HCT116 (cell line): ENCODE data around the gene PGAP6. TPM values are rescaled to one million over a fixed set of nuclear protein-coding genes. Genes with fewer than 3 reads are reported as not detected.

Source experiments
- ATAC-seq: fragments of 200-7000 bp; cut with Tn5 transposase; 2 replicates; pipeline ENCODE4 v1.9.1; 2020; ENCODE audit warnings: mild to moderate bottlenecking, moderate library complexity
- BruUV-seq: library from RNA; stranded (reverse); fragments of 400-500 nt; replicated peaks from 2 replicates; lab custom pipeline; 2021; lab: Mats Ljungman, UMichigan
- CTCF ChIA-PET: fragments of 300-600 bp; sonication (Branson Sonifier 250); formaldehyde crosslinking; loops from one replicate; lab custom pipeline; 2021; ENCODE audit warnings: antibody characterized with exemption; lab: Charles Lee
- POLR2A ChIA-PET: fragments of 300-600, 350-600 bp; sonication (Branson Sonifier 250); formaldehyde crosslinking; loops from one replicate; lab custom pipeline; 2021; ENCODE audit warnings: antibody characterized with exemption; lab: Charles Lee
- RAD21 ChIA-PET, 2 experiments: fragments of 300-600 bp; sonication (Branson Sonifier 250); formaldehyde crosslinking; loops; one replicate each; lab custom pipeline; 2023; ENCODE audit warnings: low total read pairs in 2 of 2; ENCODE audit not compliant: uncharacterized antibody in 2 of 2, unreplicated experiment in 2 of 2, low non-redundant PET in 1 of 2; lab: Charles Lee
- DNase-seq: peaks from one replicate; pipeline ENCODE4 v3.0.0-alpha.2; 2010; ENCODE audit warnings: low read depth, low spot score
- H2AFZ ChIP-seq: fragments of 200-600 bp; shearing (Covaris generic), sonication (generic); 2 replicates; pipeline ENCODE4 v1.6.1; 2017; ENCODE audit warnings: low read depth, mixed run types, mixed read lengths, antibody characterized with exemption, low read length; ENCODE audit not compliant: poor library complexity, severe bottlenecking
- H3K27ac ChIP-seq: 2 replicates; pipeline ENCODE4 v1.5.1; 2012; ENCODE audit warnings: low read depth, low read length
- H3K27me3 ChIP-seq: fragments of 200-600 bp; sonication (generic); 2 replicates; pipeline ENCODE4 v1.6.1; 2016; ENCODE audit warnings: mixed run types, low read length, mixed read lengths; ENCODE audit not compliant: insufficient read depth
- H3K36me3 ChIP-seq, 2 experiments: fragments of 200-500 bp in 1 of 2; fragments of 200-600 bp in 1 of 2; sonication (Bioruptor generic) in 1 of 2; sonication (generic) in 1 of 2; 2 replicates each; pipeline versions ENCODE4 v1.5.1 to v1.6.1; 2014 to 2016; ENCODE audit warnings: low read length in 2 of 2, inconsistent platforms in 1 of 2, mixed read lengths in 1 of 2, mixed run types in 1 of 2; ENCODE audit not compliant: insufficient read depth in 2 of 2, control insufficient read depth in 1 of 2
- H3K4me1 ChIP-seq, 2 experiments: fragments of 200-600 bp in 1 of 2; sonication (generic) in 1 of 2; 2 replicates each; pipeline versions ENCODE4 v1.5.1 to v1.6.1; 2012 to 2017; ENCODE audit warnings: low read length in 2 of 2, inconsistent platforms in 1 of 2, mild to moderate bottlenecking in 1 of 2, mixed read lengths in 1 of 2, mixed run types in 1 of 2, moderate library complexity in 1 of 2; ENCODE audit not compliant: insufficient read depth in 2 of 2, control insufficient read depth in 1 of 2
- H3K4me2 ChIP-seq: fragments of 200-600 bp; sonication (generic); 2 replicates; pipeline ENCODE4 v1.6.1; 2017; ENCODE audit warnings: mixed run types, low read length, mixed read lengths
- H3K4me3 ChIP-seq, 2 experiments: fragments of 200-600 bp in 1 of 2; sonication (generic) in 1 of 2; replicated peaks in 1 of 2; 2 replicates each; pipeline ENCODE4 v1.5.1; 2011 to 2016; ENCODE audit warnings: low read length in 2 of 2, control low read depth in 1 of 2, low read depth in 1 of 2, mild to moderate bottlenecking in 1 of 2, mixed read lengths in 1 of 2, mixed run types in 1 of 2
- H3K79me2 ChIP-seq: fragments of 200-600 bp; sonication (generic); 2 replicates; pipeline ENCODE4 v1.6.1; 2017; ENCODE audit warnings: mild to moderate bottlenecking, mixed run types, low read length, moderate library complexity, mixed read lengths; ENCODE audit not compliant: insufficient read depth
- H3K9ac ChIP-seq: fragments of 200-600 bp; sonication (generic); 2 replicates; pipeline ENCODE4 v1.6.1; 2016; ENCODE audit warnings: low read length, mixed read lengths
- H3K9me2 ChIP-seq: fragments of 200-600 bp; sonication (generic), shearing (Covaris generic); 2 replicates; pipeline ENCODE4 v1.6.1; 2017; ENCODE audit warnings: mixed run types, mild to moderate bottlenecking, moderate library complexity; ENCODE audit not compliant: insufficient read depth
- H3K9me3 ChIP-seq, 2 experiments: fragments of 200-500 bp in 1 of 2; fragments of 200-600 bp in 1 of 2; sonication (Bioruptor generic) in 1 of 2; sonication (generic) in 1 of 2; 2 replicates each; pipeline ENCODE4 v1.6.1; 2014 to 2017; ENCODE audit warnings: low read length in 2 of 2, mixed read lengths in 2 of 2, inconsistent platforms in 1 of 2, low read depth in 1 of 2, mild to moderate bottlenecking in 1 of 2, mixed run types in 1 of 2, moderate library complexity in 1 of 2; ENCODE audit not compliant: control insufficient read depth in 1 of 2, insufficient read depth in 1 of 2
- H4K20me1 ChIP-seq: fragments of 200-600 bp; sonication (generic), shearing (Covaris generic); 2 replicates; pipeline ENCODE4 v1.6.1; 2017; ENCODE audit warnings: mixed run types, mild to moderate bottlenecking, moderate library complexity; ENCODE audit not compliant: insufficient read depth
- ATF3 ChIP-seq: IDR thresholded peaks from 2 replicates; pipeline ENCODE4 v1.6.1; 2012
- EZH2 ChIP-seq: fragments of 200-600 bp; sonication (generic); IDR thresholded peaks from 2 replicates; pipeline ENCODE4 v1.6.1; 2017; ENCODE audit warnings: antibody characterized with exemption, mixed run types
- FOSL1 ChIP-seq: IDR thresholded peaks from 2 replicates; pipeline ENCODE4 v1.6.1; 2012; ENCODE audit warnings: low read depth
- POLR2AphosphoS5 ChIP-seq: IDR thresholded peaks from 2 replicates; pipeline ENCODE4 v1.6.1; 2011; ENCODE audit warnings: mild to moderate bottlenecking, low read depth, low read length, moderate library complexity
- REST ChIP-seq: IDR thresholded peaks from 2 replicates; pipeline ENCODE4 v1.6.1; 2012; ENCODE audit warnings: low read depth
- SIN3A ChIP-seq: IDR thresholded peaks from 2 replicates; pipeline ENCODE4 v1.6.1; 2012; ENCODE audit warnings: low read depth
- SP1 ChIP-seq: IDR thresholded peaks from 2 replicates; pipeline ENCODE4 v1.6.1; 2012; ENCODE audit warnings: low read depth
- TCF7L2 ChIP-seq: IDR thresholded peaks from 2 replicates; pipeline ENCODE4 v1.7.0; 2011; ENCODE audit warnings: borderline replicate concordance, inconsistent platforms; ENCODE audit not compliant: insufficient read depth, insufficient read length; ENCODE audit errors: extremely low read depth
- YY1 ChIP-seq: IDR thresholded peaks from 2 replicates; pipeline ENCODE4 v1.6.1; 2011; ENCODE audit warnings: low read length, low read depth, moderate library complexity, mild to moderate bottlenecking; ENCODE audit not compliant: insufficient replicate concordance; ENCODE audit errors: extremely low read depth
- intact Hi-C: fragments of 100-400 bp; cut with micrococcal nuclease; formaldehyde crosslinking; loops from 2 replicates; pipeline ENCODE4 v1.10.0; 2022
- total RNA-seq: library from RNA; stranded (reverse); gene quantifications from one replicate; pipeline ENCODE4 v1.2.1, GENCODE V29; 2021; ENCODE audit not compliant: unreplicated experiment
- TF ChIP-seq, protein P1 (sequence below): IDR thresholded peaks from 2 replicates; pipeline ENCODE4 v1.6.1; 2011; ENCODE audit warnings: mild to moderate bottlenecking, low read length, moderate library complexity; ENCODE audit not compliant: insufficient replicate concordance; ENCODE audit errors: extremely low read depth

PGAP6 gene
- total RNA-seq, 1 experiment from 2014 or later = 35.4 TPM

DNA sequence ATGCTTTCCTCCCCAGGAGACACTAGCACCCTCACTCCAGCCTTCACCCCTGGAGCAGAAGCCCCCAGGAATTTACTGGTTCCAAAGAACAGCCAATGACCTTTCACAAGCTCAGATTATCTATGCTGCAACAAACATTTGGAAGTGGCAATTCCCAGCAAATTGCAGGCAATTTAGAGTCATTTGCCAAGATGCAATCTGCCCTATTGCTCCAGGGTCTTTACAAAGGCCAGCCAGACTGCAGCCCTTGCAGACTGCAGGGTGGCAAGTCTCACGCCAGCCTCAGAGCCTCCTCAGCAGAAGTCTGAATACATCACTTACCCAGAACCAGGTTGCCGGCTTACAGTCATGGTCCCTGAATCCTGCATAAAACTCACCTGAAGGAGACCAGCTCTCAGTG, 51.0 kb downstream of the PGAP6 start:
- Histone ChIP-seq H3K27ac (no peak overlapping the region), H4K20me1 (no peaks in the 10 kb centered on the region)
- TF ChIP-seq REST (no peak), SP1 (no peak), EZH2 (no peak), SIN3A (no peak), POLR2AphosphoS5 (no peak), FOSL1 (no peak), YY1 (no peak), TCF7L2 (no peak), ATF3 (no peak)
- TF ChIP-seq, protein P1, sequence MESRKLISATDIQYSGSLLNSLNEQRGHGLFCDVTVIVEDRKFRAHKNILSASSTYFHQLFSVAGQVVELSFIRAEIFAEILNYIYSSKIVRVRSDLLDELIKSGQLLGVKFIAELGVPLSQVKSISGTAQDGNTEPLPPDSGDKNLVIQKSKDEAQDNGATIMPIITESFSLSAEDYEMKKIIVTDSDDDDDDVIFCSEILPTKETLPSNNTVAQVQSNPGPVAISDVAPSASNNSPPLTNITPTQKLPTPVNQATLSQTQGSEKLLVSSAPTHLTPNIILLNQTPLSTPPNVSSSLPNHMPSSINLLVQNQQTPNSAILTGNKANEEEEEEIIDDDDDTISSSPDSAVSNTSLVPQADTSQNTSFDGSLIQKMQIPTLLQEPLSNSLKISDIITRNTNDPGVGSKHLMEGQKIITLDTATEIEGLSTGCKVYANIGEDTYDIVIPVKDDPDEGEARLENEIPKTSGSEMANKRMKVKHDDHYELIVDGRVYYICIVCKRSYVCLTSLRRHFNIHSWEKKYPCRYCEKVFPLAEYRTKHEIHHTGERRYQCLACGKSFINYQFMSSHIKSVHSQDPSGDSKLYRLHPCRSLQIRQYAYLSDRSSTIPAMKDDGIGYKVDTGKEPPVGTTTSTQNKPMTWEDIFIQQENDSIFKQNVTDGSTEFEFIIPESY = no peak

More for the DNA sequence above, 51.0 kb downstream of the PGAP6 start:
- Histone ChIP-seq H2AFZ (no peak overlapping the region), H3K79me2 (peaks cover 44% of the 10 kb centered on the region), H3K4me2 (no peak overlapping the region), H3K36me3 (no peaks in the 10 kb centered on the region), H3K27me3 (no peaks in the 10 kb centered on the region), H3K9ac (no peak overlapping the region), H3K4me1 (peaks cover 17 to 32% of the 10 kb centered on the region in 2 experiments), H3K9me3 (no peaks in the 10 kb centered on the region), H3K4me3 (no peak overlapping the region), H3K9me2 (no peaks in the 10 kb centered on the region)
- no TSS peak for BruUV-seq
- ATAC-seq (no peak), DNase-seq (no peak)
- intact Hi-C loops = no loop called here
- POLR2A ChIA-PET = no interaction called here
- CTCF ChIA-PET = no interaction called here
- RAD21 ChIA-PET = no interaction called here
